HG03354 (cell line): ENCODE results near the gene BAMBI.

Source experiments
- ATAC-seq: cut with Tn5 transposase; IDR thresholded peaks from one replicate; pipeline ENCODE4 v1.9.1; 2021; ENCODE audit warnings: mild to moderate bottlenecking; ENCODE audit not compliant: unreplicated experiment, poor library complexity, severe bottlenecking

Gene BAMBI

GRCh38 chr10:28692050-28692449, 14.7 kb downstream of the BAMBI start:
- ATAC-seq: no peak

- ATAC-seq: no peak
Observed at GRCh38 chr10:28694530-28694929, 17.2 kb downstream of the BAMBI start.

- no peak for ATAC-seq
Observed at GRCh38 chr10:28698075-28698474, 20.8 kb downstream of the BAMBI start.

- no peak for ATAC-seq
Observed at GRCh38 chr10:28704464-28705161, 27.3 kb downstream of the BAMBI start.

GRCh38 chr10:28705472-28705871, 28.2 kb downstream of the BAMBI start:
- no peak for ATAC-seq

- no peak for ATAC-seq
Observed at GRCh38 chr10:28709001-28709710, 31.8 kb downstream of the BAMBI start.

- ATAC-seq: no peak
Observed at GRCh38 chr10:28710202-28710886, 33.0 kb downstream of the BAMBI start.

GRCh38 chr10:28711041-28711440, 33.7 kb downstream of the BAMBI start:
- no peak for ATAC-seq

- ATAC-seq: no peak
Observed at GRCh38 chr10:28711776-28712175, 34.5 kb downstream of the BAMBI start.

DNA sequence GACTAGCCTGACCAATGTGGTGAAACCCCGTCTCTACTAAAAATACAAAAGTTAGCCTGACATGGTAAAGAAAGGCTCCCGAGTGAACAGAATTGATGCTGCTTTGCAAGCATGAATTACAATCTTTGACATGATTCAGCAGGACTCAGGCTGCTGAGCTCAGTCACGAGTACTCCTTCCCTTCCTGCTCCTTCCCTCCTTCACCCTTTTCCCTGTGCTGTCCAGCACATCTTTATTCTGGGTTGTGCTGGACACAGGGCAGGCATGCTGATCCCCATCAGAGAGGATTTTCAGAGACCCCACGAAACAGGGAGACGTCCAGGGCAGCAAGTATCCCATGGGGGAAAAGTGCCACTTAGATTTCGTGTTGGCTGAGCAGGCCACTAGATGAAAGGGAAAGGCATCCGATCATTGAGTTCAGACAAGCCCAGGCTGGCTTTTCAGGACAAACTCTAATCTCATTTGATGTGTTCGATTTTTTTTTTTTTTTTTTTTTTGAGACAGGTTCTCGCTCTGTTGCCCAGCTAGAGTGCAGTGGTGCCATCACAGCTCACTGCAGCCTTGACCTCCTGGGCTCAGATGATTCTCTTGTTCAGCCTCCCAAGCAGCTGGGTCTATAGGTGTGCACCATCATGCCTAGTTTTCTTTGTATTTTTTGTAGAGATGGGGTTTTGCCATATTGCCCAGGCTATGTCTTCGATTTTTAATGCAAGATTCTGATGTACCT, 36.5 kb downstream of the BAMBI start:
- no peak for ATAC-seq

GRCh38 chr10:28714401-28715053, 37.2 kb downstream of the BAMBI start:
- no peak for ATAC-seq

DNA sequence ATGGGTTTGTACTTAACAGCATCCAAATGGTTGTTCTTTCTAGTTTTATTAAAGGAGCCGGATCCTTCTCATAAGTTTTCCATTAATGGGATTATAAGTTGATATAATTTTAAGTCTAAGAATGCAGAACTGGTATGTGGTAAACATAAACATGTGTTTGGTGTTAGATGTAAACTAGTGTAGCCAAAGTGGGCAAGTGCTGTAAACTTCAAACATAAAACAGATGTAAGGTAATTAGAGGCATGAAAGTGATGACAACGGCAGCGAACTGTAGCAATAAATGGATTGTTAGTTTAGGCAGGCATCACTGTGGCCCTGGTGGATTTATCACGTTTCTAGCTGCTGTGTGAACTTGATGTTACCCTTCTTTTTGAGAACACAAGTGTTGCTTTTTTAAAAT, 37.9 kb downstream of the BAMBI start:
- no peak for ATAC-seq

DNA sequence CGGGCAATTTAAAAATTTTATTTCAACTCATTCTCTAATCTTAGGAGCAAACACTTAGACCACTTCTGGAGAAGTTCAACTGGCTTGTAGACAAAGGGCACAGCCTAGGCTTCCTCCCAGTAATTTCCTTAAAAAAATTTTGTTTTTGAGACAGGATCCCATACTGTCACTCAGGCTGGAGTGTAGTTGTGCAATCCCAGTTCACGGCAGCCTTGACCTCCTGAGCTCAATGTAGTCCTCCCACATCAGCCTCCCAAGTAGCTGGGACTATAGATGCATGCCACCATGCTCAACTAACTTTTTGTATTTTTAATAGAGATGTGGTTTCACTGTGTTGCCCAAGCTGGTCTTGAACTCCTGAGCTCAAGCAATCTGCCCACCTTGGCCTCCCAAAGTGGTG, 38.4 kb downstream of the BAMBI start:
- ATAC-seq: no peak

- no peak for ATAC-seq
Observed at GRCh38 chr10:28716748-28717147, 39.4 kb downstream of the BAMBI start.

DNA sequence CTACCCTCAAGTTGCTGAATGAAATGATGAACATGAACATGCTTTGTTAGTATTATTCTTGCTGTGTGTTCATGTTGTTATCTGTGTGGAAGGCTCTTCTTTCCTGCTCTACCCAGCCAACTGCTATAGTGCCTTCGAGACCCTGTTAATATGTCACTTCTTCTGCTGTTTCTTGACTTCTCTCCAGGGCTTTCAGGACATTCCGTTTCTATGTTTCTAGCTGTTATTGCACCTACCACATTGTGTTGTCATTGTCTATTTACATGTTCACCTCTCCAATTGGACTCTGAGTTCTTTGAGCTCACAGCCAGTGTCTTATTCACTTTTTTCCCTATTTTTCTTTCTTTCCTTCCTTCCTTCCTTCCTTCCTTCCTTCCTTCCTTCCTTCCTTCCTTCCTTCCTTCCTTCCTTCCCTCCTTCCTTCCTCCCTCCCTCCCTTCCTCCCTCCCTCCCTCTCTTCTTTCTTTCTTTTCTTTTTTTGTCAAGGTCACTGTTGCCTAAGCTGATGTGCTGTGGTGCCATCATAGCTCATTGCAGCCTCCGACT, 40.4 kb downstream of the BAMBI start:
- ATAC-seq: no peak

DNA sequence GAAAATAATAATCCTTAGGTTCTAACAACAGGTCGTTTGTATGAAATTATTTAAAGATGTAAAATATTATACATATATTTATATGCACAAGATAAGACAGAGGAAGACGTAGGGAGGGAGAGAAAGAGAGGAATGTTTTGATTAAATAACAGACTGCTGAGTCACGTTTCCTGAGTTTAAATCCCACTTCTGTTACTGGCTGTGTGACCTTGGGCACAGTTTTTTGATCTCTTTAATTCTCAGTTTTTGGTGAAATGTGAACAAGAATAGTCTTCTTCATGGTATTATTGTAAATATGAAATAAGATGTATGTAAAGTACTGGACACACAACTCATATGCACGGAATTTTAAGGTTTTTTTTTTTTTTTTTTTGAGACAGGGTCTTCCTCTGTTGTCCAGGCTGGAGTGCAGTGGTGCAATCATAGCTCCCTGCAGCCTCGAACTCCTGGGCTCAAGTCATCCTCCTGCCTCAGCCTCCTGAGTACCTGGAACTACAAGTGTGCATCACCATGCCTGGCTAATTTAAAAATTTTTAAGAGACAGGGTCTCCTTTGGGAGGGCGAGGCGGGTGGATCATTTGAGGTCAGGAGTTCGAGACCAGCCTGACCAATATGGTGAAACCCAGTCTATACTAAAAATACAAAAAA, 42.6 kb downstream of the BAMBI start:
- no peak for ATAC-seq

GRCh38 chr10:28721318-28721951, 44.1 kb downstream of the BAMBI start:
- ATAC-seq: no peak

DNA sequence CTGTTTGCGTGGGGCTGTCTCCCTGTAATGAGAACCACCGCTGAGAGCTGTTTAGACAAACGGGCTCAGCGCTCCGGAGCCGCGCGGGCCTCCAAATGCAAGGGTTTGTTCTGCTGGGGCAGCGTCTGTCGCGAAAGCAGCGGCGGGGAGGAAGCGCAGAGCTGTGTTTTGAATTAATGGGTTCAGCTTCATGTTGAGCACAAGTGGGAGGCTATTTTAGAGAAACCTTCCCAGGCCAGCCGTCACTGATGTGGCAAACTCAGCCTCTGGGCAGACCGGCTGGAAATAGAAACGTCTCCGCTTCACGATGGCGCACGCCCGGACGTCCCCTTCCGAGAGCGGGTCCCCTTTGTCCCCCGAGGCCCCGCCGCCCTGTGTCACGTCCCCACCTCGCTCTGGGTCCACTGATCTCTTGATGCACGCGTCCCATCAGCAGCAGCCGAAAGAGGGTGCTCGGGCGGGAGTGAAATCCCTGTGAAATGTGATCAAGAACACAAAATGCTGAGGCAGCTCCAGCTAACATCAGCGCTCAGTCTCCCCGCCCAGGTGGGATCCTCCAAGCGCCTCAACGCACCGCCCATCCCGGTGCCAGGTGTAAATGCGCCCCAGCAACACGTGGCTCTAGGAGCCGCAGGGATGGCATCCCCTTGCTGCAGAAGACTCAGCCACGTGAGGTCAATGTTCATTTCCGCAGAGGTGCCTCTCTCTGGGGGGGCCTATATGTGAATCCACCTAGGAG, 44.9 kb downstream of the BAMBI start:
- ATAC-seq: no peak
